OCI-LY3 (cell line): ENCODE data around the gene APOL4.
"Not testable (repeated sequence)": the region's sequence is repeated elsewhere in the genome, so short reads cannot be mapped to it uniquely, and the experiment has no call there.

Experiments
- H2AFZ ChIP-seq: fragments of 200-600, 300-600 bp; shearing (Covaris generic); 2 replicates; pipeline ENCODE4 v1.6.0; 2014; ENCODE audit warnings: antibody characterized with exemption, low read depth, low read length
- H3K27ac ChIP-seq: fragments of 200-600, 300-600 bp; sonication (generic); 2 replicates; pipeline ENCODE4 v1.5.1; 2014; ENCODE audit warnings: mild to moderate bottlenecking, low read length, moderate library complexity, mixed read lengths
- H3K27me3 ChIP-seq: fragments of 200-600, 300-600 bp; sonication (generic); 2 replicates; pipeline ENCODE4 v1.6.1; 2014; ENCODE audit warnings: low read depth, low read length, mixed read lengths
- H3K36me3 ChIP-seq: fragments of 200-600, 300-600 bp; sonication (generic); replicated peaks from 2 replicates; pipeline ENCODE3; 2014; ENCODE audit warnings: low read depth, low read length, mixed read lengths
- H3K4me1 ChIP-seq: fragments of 300-600, 200-600 bp; sonication (generic); 2 replicates; pipeline ENCODE4 v1.6.1; 2014; ENCODE audit warnings: low read length, mixed read lengths
- H3K4me2 ChIP-seq: fragments of 200-600, 300-600 bp; sonication (generic); 2 replicates; pipeline ENCODE4 v1.6.1; 2014; ENCODE audit warnings: low read length, mixed read lengths
- H3K4me3 ChIP-seq: fragments of 300-600, 200-600 bp; sonication (generic); 2 replicates; pipeline ENCODE4 v1.5.1; 2014; ENCODE audit warnings: antibody characterized with exemption, mild to moderate bottlenecking, low read length, moderate library complexity
- H3K79me2 ChIP-seq: fragments of 300-600, 200-600 bp; shearing (Covaris generic); 2 replicates; pipeline ENCODE4 v1.6.1; 2014; ENCODE audit warnings: mild to moderate bottlenecking, low read length, mixed read lengths
- H3K9ac ChIP-seq: fragments of 300-600, 200-600 bp; shearing (Covaris generic); 2 replicates; pipeline ENCODE4 v1.6.0; 2014; ENCODE audit warnings: mild to moderate bottlenecking, low read length, moderate library complexity
- H3K9me3 ChIP-seq: fragments of 200-600, 300-600 bp; shearing (Covaris generic); 2 replicates; pipeline ENCODE4 v1.6.1; 2014; ENCODE audit warnings: low read length, mixed read lengths; ENCODE audit not compliant: insufficient read depth
- H4K20me1 ChIP-seq: fragments of 200-600, 300-600 bp; sonication (generic); 2 replicates; pipeline ENCODE4 v1.6.1; 2016; ENCODE audit warnings: low read length, mixed read lengths; ENCODE audit not compliant: insufficient read depth
- CTCF ChIP-seq: fragments of 200-600, 300-600 bp; sonication (generic); IDR thresholded peaks from 2 replicates; pipeline ENCODE4 v1.5.1; 2014; ENCODE audit warnings: antibody characterized with exemption, low read length, low read depth
- EZH2phosphoT487 ChIP-seq: fragments of 200-600 bp; shearing (Covaris generic); IDR thresholded peaks from 2 replicates; pipeline ENCODE4 v1.6.1; 2018; ENCODE audit warnings: antibody characterized with exemption, mixed run types, low read depth

The APOL4 gene

GRCh38 chr22:36211237-36211861 lies 9.7 kb upstream of the APOL4 start:
- no peak overlapping the region for H2AFZ ChIP-seq
- peaks cover 27% of the 10 kb centered on the region for H3K4me1 ChIP-seq
- H3K4me2 ChIP-seq = no peak overlapping the region

GRCh38 chr22:36210224-36210623 lies 8.6 kb upstream of the APOL4 start:
- Histone ChIP-seq H3K4me3 (no peak overlapping the region), H4K20me1 (no peaks in the 10 kb centered on the region), H3K27ac (no peak overlapping the region), H3K36me3 (no peaks in the 10 kb centered on the region), H3K4me2 (no peak overlapping the region), H3K79me2 (no peaks in the 10 kb centered on the region), H3K9me3 (no peaks in the 10 kb centered on the region; the same call in 1 of the 2 replicates), H3K9ac (no peak overlapping the region), H2AFZ (no peak overlapping the region), H3K27me3 (peaks cover 12% of the 10 kb centered on the region; the same call in 1 of the 2 replicates), H3K4me1 (peaks cover 27% of the 10 kb centered on the region)
- TF ChIP-seq CTCF (no peak), EZH2phosphoT487 (no peak)

More at GRCh38 chr22:36211237-36211861, 9.7 kb upstream of the APOL4 start:
- Histone ChIP-seq H3K27me3 (peaks cover 23% of the 10 kb centered on the region), H3K9me3 (no peaks in the 10 kb centered on the region; the same call in 1 of the 2 replicates), H3K9ac (no peak overlapping the region), H3K4me3 (no peak overlapping the region), H3K27ac (no peak overlapping the region), H4K20me1 (no peaks in the 10 kb centered on the region), H3K36me3 (no peaks in the 10 kb centered on the region), H3K79me2 (no peaks in the 10 kb centered on the region)
- TF ChIP-seq CTCF (no peak), EZH2phosphoT487 (no peak)

GRCh38 chr22:36209488-36209908 lies 7.9 kb upstream of the APOL4 start:
- H3K27me3 ChIP-seq, H3K27ac ChIP-seq, H3K4me2 ChIP-seq: not testable (repeated sequence)

GRCh38 chr22:36208914-36209313 lies 7.3 kb upstream of the APOL4 start:
- Histone ChIP-seq H3K9me3 (no peaks in the 10 kb centered on the region; the same call in 1 of the 2 replicates), H3K4me1 (peaks cover 23% of the 10 kb centered on the region), H3K27ac (no peak overlapping the region), H3K36me3 (no peaks in the 10 kb centered on the region), H3K79me2 (no peaks in the 10 kb centered on the region), H2AFZ (no peak overlapping the region), H4K20me1 (no peaks in the 10 kb centered on the region), H3K9ac (no peak overlapping the region), H3K4me2 (no peak overlapping the region), H3K27me3 (peaks cover 6% of the 10 kb centered on the region; the same call in 1 of the 2 replicates), H3K4me3 (no peak overlapping the region)
- TF ChIP-seq EZH2phosphoT487 (no peak), CTCF (no peak)

More at GRCh38 chr22:36209488-36209908, 7.9 kb upstream of the APOL4 start:
- not testable (repeated sequence) for H3K9ac ChIP-seq, H4K20me1 ChIP-seq, H3K4me3 ChIP-seq, H2AFZ ChIP-seq, H3K9me3 ChIP-seq, H3K79me2 ChIP-seq, H3K36me3 ChIP-seq
- H3K4me1 ChIP-seq = peaks cover 27% of the 10 kb centered on the region
